Smooth muscle cell (in vitro differentiated cells): ENCODE data around the gene MTA2. TPM values are rescaled to one million over a fixed set of nuclear protein-coding genes. Genes with fewer than 3 reads are reported as not detected.

Source experiments
- DNase-seq: peaks from one replicate; lab custom pipeline; 2025; ENCODE audit not compliant: unreplicated experiment; lab: John Stamatoyannopoulos, UW
- H2AFZ ChIP-seq: fragments of 200-600 bp; sonication (generic); 2 replicates; pipeline ENCODE4 v1.6.0; 2016; ENCODE audit warnings: antibody characterized with exemption, low read depth, mild to moderate bottlenecking
- H3F3A ChIP-seq: fragments of 200-600 bp; sonication (generic); 2 replicates; pipeline ENCODE4 v1.6.0; 2017; ENCODE audit warnings: antibody characterized with exemption, low read depth
- H3K27ac ChIP-seq: fragments of 200-600 bp; sonication (generic); 2 replicates; pipeline ENCODE4 v1.5.1; 2016; ENCODE audit warnings: low read depth, mild to moderate bottlenecking
- H3K27me3 ChIP-seq: fragments of 200-600 bp; sonication (generic); 2 replicates; pipeline ENCODE4 v1.6.1; 2016; ENCODE audit warnings: low read depth, mild to moderate bottlenecking
- H3K36me3 ChIP-seq: fragments of 200-600 bp; sonication (generic); 2 replicates; pipeline ENCODE4 v1.5.1; 2016; ENCODE audit warnings: low read depth
- H3K4me1 ChIP-seq: fragments of 200-600 bp; sonication (generic); 2 replicates; pipeline ENCODE4 v1.5.1; 2016; ENCODE audit warnings: low read depth
- H3K4me2 ChIP-seq: fragments of 200-600 bp; sonication (generic); 2 replicates; pipeline ENCODE4 v1.6.0; 2016; ENCODE audit warnings: mild to moderate bottlenecking
- H3K4me3 ChIP-seq: fragments of 200-600 bp; sonication (generic); 2 replicates; pipeline ENCODE4 v1.5.1; 2016; ENCODE audit warnings: mild to moderate bottlenecking
- H3K79me2 ChIP-seq: fragments of 200-600 bp; sonication (generic); 2 replicates; pipeline ENCODE4 v1.6.0; 2016; ENCODE audit warnings: low read depth, mild to moderate bottlenecking
- H3K9ac ChIP-seq: fragments of 200-600 bp; sonication (generic); 2 replicates; pipeline ENCODE4 v1.6.0; 2016; ENCODE audit warnings: low read depth
- H3K9me3 ChIP-seq: fragments of 200-600 bp; sonication (generic); replicated peaks from 2 replicates; pipeline ENCODE4 v1.5.1; 2016; ENCODE audit warnings: low read depth
- H4K20me1 ChIP-seq: fragments of 200-600 bp; sonication (generic); 2 replicates; pipeline ENCODE4 v1.6.0; 2016; ENCODE audit warnings: low read depth
- WGBS: methylation state at CpG from one replicate; pipeline ENCODE4 v1.1.7; 2016; ENCODE audit warnings: low lambda C conversion rate; 5-methylcytosine and 5-hydroxymethylcytosine counted together
- polyA plus RNA-seq: library from polyadenylated mRNA; unstranded; fragments of >200 nt; fragmentation: Nextera tagmentation; extraction: Ambion mirVana; gene quantifications from 2 replicates; pipeline ENCODE4 v1.2.1, GENCODE V29; 2016
- total RNA-seq: library from RNA; depleted of rRNA; stranded (reverse); fragments of >200 nt; gene quantifications from 2 replicates; pipeline ENCODE4 v1.2.3, GENCODE V29; 2014
- TF ChIP-seq, protein P1 (sequence below): fragments of 200-600 bp; sonication (generic); IDR thresholded peaks from 2 replicates; pipeline ENCODE4 v1.5.1; 2017; ENCODE audit warnings: borderline replicate concordance, mild to moderate bottlenecking, antibody characterized with exemption; ENCODE audit not compliant: insufficient read depth, poor library complexity, severe bottlenecking

Gene MTA2
- total and polyA plus RNA-seq, 2 experiments from 2014 or later: 22.7 to 65.9 TPM

DNA sequence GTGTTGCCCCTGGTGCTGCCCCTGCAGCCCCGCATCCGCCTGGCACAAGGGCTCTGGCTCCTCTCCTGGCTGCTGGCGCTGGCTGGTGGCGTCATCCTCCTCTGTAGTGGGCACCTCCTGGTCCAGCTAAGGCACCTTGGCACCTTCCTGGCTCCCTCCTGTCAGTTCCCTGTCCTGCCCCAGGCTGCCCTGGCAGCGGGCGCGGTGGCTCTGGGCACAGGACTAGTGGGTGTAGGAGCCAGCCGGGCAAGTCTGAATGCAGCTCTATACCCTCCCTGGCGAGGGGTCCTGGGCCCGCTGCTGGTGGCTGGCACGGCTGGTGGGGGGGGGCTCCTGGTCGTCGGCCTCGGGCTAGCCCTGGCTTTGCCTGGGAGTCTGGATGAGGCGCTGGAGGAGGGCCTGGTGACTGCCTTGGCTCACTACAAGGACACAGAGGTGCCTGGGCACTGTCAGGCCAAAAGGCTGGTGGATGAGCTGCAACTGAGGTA lies 11.7 kb upstream of the MTA2 start:
- no peak for DNase-seq
- H3K79me2 ChIP-seq: peaks cover 8% of the 10 kb centered on the region
- peak overlapping the region; percentile 82 for H3K4me2 ChIP-seq
- no peaks in the 10 kb centered on the region for H3K27me3 ChIP-seq
- H4K20me1 ChIP-seq: no peaks in the 10 kb centered on the region
- no peaks in the 10 kb centered on the region for H3K9me3 ChIP-seq
- no peak overlapping the region for H3K9ac ChIP-seq
- 91% methylated on average over 15 of the region's 15 CpGs for WGBS
- H3K36me3 ChIP-seq: no peaks in the 10 kb centered on the region
- no peak overlapping the region for H3K27ac ChIP-seq
- no peak overlapping the region for H2AFZ ChIP-seq
- TF ChIP-seq, protein P1, sequence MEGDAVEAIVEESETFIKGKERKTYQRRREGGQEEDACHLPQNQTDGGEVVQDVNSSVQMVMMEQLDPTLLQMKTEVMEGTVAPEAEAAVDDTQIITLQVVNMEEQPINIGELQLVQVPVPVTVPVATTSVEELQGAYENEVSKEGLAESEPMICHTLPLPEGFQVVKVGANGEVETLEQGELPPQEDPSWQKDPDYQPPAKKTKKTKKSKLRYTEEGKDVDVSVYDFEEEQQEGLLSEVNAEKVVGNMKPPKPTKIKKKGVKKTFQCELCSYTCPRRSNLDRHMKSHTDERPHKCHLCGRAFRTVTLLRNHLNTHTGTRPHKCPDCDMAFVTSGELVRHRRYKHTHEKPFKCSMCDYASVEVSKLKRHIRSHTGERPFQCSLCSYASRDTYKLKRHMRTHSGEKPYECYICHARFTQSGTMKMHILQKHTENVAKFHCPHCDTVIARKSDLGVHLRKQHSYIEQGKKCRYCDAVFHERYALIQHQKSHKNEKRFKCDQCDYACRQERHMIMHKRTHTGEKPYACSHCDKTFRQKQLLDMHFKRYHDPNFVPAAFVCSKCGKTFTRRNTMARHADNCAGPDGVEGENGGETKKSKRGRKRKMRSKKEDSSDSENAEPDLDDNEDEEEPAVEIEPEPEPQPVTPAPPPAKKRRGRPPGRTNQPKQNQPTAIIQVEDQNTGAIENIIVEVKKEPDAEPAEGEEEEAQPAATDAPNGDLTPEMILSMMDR: no peak
- peaks cover 11% of the 10 kb centered on the region for H3K4me1 ChIP-seq
- peaks cover 12% of the 10 kb centered on the region for H3F3A ChIP-seq
- no peak overlapping the region for H3K4me3 ChIP-seq

DNA sequence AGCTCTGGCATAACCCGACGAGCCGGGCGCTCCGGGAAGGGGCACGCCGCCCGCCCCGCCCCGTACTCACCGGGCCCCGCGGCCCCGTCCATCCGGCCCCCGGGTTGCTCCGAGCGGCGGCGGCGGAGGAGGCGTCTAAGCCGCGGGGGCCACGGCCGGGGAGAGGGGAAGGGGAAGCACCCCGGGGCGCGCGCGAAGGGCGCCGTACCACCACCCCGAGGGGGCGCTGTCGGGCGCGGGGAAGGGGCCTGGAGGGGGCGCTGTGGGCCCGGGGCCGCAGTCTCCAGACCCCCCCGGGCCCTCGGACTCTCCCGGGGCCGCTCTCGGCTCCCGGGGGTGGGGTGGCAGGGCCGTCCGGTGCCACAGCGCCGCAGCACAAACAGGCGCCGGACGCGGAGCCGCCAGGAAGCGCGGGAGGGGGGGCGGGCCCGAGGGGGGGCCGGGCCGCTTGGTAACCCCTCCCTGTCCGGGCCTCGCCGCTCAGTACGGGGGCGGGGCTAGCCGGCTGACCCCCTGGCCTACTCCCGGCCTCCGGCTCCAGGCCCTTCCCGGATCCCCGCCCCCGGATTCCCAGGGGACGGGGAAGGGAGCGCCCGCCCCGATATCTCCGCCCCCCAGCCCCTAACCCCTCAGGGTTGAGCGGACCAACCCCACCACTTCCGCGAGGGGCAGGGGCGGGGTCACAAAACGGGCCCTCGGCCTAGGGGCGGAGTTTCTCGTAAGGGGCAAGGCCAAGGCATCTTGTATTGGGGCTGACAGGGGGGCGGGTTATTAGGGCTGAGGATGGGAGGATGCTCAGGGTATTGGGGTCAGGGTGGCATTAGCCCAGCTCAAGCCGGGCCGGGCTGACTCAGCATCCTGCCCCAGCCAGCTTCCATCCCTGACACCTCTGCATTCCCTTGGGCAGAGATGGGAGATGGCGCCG lies 11.0 kb upstream of the MTA2 start, which contains the start of the genes EML3 and ROM1:
Gene EML3, minus strand, starts transcription at position 410 of the 925 bp plus-strand sequence. Its CDS starts 318 bp downstream, at position 92.
Gene ROM1, plus strand, starts transcription at position 892 of the 925 bp plus-strand sequence. Its CDS starts 25 bp downstream, at position 917.
- H3K4me1 ChIP-seq: peaks cover 11% of the 10 kb centered on the region
- peak; percentile 91 for DNase-seq
- TF ChIP-seq, protein P1: peak; percentile 100
- H2AFZ ChIP-seq: peak within 1 kb of the TSS; percentile 46
- no peaks in the 10 kb centered on the region for H3K9me3 ChIP-seq
- peaks cover 12% of the 10 kb centered on the region for H3F3A ChIP-seq
- peaks cover 8% of the 10 kb centered on the region for H3K79me2 ChIP-seq
- peak within 1 kb of the TSS; percentile 82 for H3K4me2 ChIP-seq
- no peaks in the 10 kb centered on the region for H4K20me1 ChIP-seq
- H3K4me3 ChIP-seq: peak within 1 kb of the TSS; percentile 78
- peak within 1 kb of the TSS; percentile 56 for H3K27ac ChIP-seq
- peak within 1 kb of the TSS; percentile 79 for H3K9ac ChIP-seq
- 8% methylated on average over 24 of the region's 91 CpGs for WGBS
- H3K27me3 ChIP-seq: no peaks in the 10 kb centered on the region
- H3K36me3 ChIP-seq: no peaks in the 10 kb centered on the region

DNA sequence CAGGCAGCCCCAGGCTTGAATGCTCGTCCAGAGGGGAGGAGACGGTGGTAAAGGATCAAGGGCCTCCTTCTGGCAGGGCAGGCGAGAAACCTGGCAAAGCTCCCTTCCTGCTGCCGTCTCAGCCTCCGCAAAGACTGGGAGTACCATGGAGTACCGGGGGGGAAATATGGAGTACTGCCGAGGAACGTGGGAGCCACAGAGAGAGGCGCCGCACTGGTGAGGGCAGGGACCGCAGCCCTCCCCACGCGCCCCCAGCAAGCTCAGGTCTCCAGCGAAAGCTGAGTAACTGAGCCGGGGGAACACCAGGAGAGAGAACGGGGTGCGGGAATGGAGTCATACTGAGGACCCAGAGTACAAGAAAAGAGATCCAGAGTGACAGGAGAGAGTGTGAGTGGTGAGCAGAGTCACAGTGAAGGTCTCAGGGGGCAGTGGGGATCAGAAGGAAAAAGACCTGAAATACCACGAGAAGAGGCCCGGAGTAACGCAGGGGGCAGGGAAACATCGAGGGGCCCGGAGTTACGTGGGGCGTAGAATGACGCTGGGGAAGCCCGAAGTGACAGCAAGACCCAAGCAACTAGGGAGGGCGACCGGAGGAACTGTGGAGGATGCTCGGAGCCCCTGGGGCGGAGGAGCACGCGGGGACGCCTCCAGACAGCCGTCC lies 10.2 kb upstream of the MTA2 start:
- peak overlapping the region; percentile 46 for H2AFZ ChIP-seq

More for the DNA sequence above, 10.2 kb upstream of the MTA2 start:
- Histone ChIP-seq H3K27me3 (no peaks in the 10 kb centered on the region), H3K27ac (peak overlapping the region; percentile 56), H3K4me2 (peak overlapping the region; percentile 82), H3K4me3 (peak overlapping the region; percentile 78), H3F3A (peaks cover 12% of the 10 kb centered on the region), H3K9ac (peak overlapping the region; percentile 79), H3K4me1 (peaks cover 11% of the 10 kb centered on the region), H3K9me3 (no peaks in the 10 kb centered on the region), H4K20me1 (no peaks in the 10 kb centered on the region), H3K36me3 (no peaks in the 10 kb centered on the region), H3K79me2 (peaks cover 8% of the 10 kb centered on the region)
- TF ChIP-seq, protein P1: no peak
- DNase-seq: no peak
- 3% methylated on average over 26 of the region's 34 CpGs for WGBS
